Osteocyte (in vitro differentiated cells): ENCODE measurements around the gene ZNF541. TPM values are rescaled to one million over a fixed set of nuclear protein-coding genes. Genes with fewer than 3 reads are reported as not detected.

Source experiments
- DNase-seq: peaks from one replicate; pipeline ENCODE4 v3.0.0; 2021; ENCODE audit warnings: mixed read lengths; ENCODE audit not compliant: unreplicated experiment; ENCODE audit errors: extremely low spot score
- H3K27ac Mint-ChIP-seq: one replicate; pipeline ENCODE4 v1.8.0; 2021; ENCODE audit warnings: mild to moderate bottlenecking, mixed read lengths; ENCODE audit not compliant: unreplicated experiment
- H3K27me3 Mint-ChIP-seq: one replicate; pipeline ENCODE4 v1.8.0; 2021; ENCODE audit warnings: mixed read lengths; ENCODE audit not compliant: unreplicated experiment
- H3K36me3 Mint-ChIP-seq: one replicate; pipeline ENCODE4 v1.8.0; 2021; ENCODE audit warnings: mixed read lengths; ENCODE audit not compliant: unreplicated experiment
- H3K4me1 Mint-ChIP-seq: one replicate; pipeline ENCODE4 v1.8.0; 2021; ENCODE audit warnings: mixed read lengths; ENCODE audit not compliant: unreplicated experiment
- H3K4me3 Mint-ChIP-seq: one replicate; pipeline ENCODE4 v1.8.0; 2021; ENCODE audit warnings: mild to moderate bottlenecking, moderate library complexity, mixed read lengths; ENCODE audit not compliant: unreplicated experiment
- H3K9me3 Mint-ChIP-seq: one replicate; pipeline ENCODE4 v1.8.0; 2021; ENCODE audit warnings: mixed read lengths; ENCODE audit not compliant: unreplicated experiment
- CTCF ChIP-seq: fragments of 200-600 bp; sonication (generic); IDR thresholded peaks from 2 replicates; pipeline ENCODE4 v1.5.0; 2021; ENCODE audit warnings: antibody characterized with exemption, mild to moderate bottlenecking, moderate library complexity
- total RNA-seq: library from RNA; stranded (reverse); gene quantifications from 2 replicates; pipeline ENCODE4 v1.2.1, GENCODE V29; 2021

The ZNF541 gene
- total RNA-seq, 1 donor from 2014 or later: not detected

GRCh38 chr19:47545061-47545948, 27.6 kb downstream of the ZNF541 start:
- Mint-ChIP-seq H3K27ac (no peak overlapping the region), H3K9me3 (no peaks in the 10 kb centered on the region), H3K4me3 (no peak overlapping the region), H3K4me1 (peaks cover 2% of the 10 kb centered on the region), H3K36me3 (no peaks in the 10 kb centered on the region), H3K27me3 (peaks cover 9% of the 10 kb centered on the region)
- no peak for DNase-seq
- no peak for TF ChIP-seq CTCF

- no peak for TF ChIP-seq CTCF
- Mint-ChIP-seq H3K36me3 (no peaks in the 10 kb centered on the region), H3K4me1 (peaks cover 2% of the 10 kb centered on the region), H3K27ac (no peak overlapping the region), H3K4me3 (no peak overlapping the region), H3K9me3 (no peaks in the 10 kb centered on the region), H3K27me3 (peaks cover 13% of the 10 kb centered on the region)
- DNase-seq: no peak
Observed at GRCh38 chr19:47544476-47544875, 28.5 kb downstream of the ZNF541 start.

- peaks cover 11% of the 10 kb centered on the region for H3K27me3 Mint-ChIP-seq
- H3K36me3 Mint-ChIP-seq: no peaks in the 10 kb centered on the region
- H3K27ac Mint-ChIP-seq: no peak overlapping the region
- TF ChIP-seq CTCF: no peak
- peaks cover 2% of the 10 kb centered on the region for H3K4me1 Mint-ChIP-seq
- no peak overlapping the region for H3K4me3 Mint-ChIP-seq
- no peak for DNase-seq
- H3K9me3 Mint-ChIP-seq: no peaks in the 10 kb centered on the region
Observed at GRCh38 chr19:47544075-47544474, 28.9 kb downstream of the ZNF541 start.

GRCh38 chr19:47542030-47542475, 30.9 kb downstream of the ZNF541 start:
- TF ChIP-seq CTCF: no peak
- H3K36me3 Mint-ChIP-seq: no peaks in the 10 kb centered on the region

GRCh38 chr19:47541518-47541917, 31.4 kb downstream of the ZNF541 start:
- Mint-ChIP-seq H3K4me1 (peaks cover 2% of the 10 kb centered on the region), H3K27ac (no peak overlapping the region), H3K36me3 (no peaks in the 10 kb centered on the region), H3K4me3 (no peak overlapping the region), H3K27me3 (peaks cover 12% of the 10 kb centered on the region), H3K9me3 (no peaks in the 10 kb centered on the region)
- no peak for DNase-seq
- no peak for TF ChIP-seq CTCF

More at GRCh38 chr19:47542030-47542475, 30.9 kb downstream of the ZNF541 start:
- H3K4me3 Mint-ChIP-seq: no peak overlapping the region
- DNase-seq: no peak
- peaks cover 2% of the 10 kb centered on the region for H3K4me1 Mint-ChIP-seq
- no peaks in the 10 kb centered on the region for H3K9me3 Mint-ChIP-seq
- no peak overlapping the region for H3K27ac Mint-ChIP-seq
- H3K27me3 Mint-ChIP-seq: peaks cover 12% of the 10 kb centered on the region
